Stimulated activated CD4-positive, alpha-beta T cell treated with anti-CD3 and anti-CD28 coated beads, Interleukin-1b, Interleukin-23, amount 100 ng/mL, for 1 hour (primary cell): Measurements from ENCODE around the gene POLE.

ENCODE experiments used
- DNase-seq, 2 donors: peaks; one replicate each; pipeline ENCODE4 v3.0.0-alpha.2; 2020; ENCODE audit warnings: low read depth in 2 of 2

POLE gene

GRCh38 chr12:132653567-132654290 lies 33.4 kb downstream of the POLE start:
- DNase-seq = no peak

DNA sequence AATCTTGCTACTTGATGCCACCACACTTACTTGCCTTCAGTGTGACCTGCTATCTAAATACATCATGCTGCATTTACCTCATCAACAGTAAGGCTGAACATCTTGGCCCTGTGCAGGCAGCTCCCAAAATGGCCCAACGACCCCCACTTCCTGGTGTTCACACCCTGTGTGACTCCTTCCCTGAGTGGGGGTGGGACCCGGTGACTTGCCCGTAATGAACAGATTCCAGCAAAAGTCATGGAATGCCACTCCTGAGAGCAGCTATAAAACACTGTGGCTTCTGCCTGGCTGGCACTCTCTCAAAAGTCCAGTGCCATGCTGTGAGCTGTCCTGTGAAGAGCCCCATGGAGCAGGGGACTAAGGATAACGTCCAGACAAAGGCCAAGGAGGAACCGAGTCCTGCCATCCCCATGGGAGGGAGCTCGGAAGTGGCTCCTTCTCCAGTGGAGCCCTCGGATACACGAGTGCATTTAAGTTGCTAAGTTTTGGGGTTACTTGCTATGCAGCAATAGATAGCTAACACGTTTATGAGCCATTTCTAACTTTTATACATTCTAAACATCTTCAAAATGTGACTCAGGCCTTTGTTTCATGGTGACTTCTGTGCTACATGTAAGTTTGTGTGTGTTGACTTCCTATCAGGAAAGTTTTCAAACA lies 35.6 kb downstream of the POLE start:
- DNase-seq = no peak

- no peak for DNase-seq
Observed at GRCh38 chr12:132649226-132649945, 37.8 kb downstream of the POLE start.

DNA sequence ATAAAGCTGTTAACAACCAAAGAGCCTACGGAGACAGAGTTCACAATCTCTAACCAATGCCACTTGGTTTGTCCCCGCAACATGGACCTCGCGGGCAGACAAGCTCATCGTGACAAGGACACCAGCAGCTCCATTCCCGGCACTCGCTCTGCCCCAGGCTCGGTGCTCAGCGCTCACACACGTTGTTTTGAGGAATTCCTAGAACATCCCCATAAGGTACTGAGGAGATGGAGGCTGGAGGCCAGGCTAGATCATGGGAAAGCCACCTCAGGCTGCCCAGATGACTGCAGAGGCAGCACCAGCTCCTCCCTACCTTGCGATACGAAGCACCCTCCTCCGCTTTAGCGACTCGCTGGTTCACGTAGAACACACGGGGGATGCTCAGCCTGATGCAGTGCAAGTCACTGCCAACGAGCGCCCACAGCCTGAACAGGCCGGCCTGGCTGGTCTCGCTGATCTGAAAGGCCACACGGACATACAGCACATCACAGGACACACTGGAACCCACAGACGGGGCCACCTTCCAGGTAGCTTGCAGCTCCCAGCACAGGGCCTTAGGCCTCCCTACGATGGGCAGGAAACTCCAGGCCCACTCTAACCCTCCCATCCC lies 38.4 kb downstream of the POLE start:
- no peak for DNase-seq

DNA sequence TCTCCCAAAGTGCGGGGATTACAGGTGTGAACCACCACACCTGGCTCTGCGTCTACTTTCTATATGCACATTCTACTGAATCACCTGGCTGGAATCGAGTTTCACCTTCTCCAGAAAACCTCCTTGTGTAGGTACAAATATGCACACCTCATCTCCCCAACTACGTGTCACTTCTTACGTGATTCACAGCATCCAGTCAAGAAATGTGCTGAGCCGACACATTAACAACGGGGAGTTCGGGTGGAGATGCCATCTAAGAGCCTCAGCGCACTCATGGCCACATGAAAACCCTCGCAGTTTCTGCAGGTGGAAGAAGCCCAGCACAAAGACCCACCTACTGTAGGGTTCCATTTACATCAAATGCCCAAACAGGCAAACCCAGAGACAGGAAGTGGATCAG lies 39.3 kb downstream of the POLE start:
- DNase-seq = no peak

- no peak for DNase-seq
Observed at GRCh38 chr12:132646850-132647249, 40.3 kb downstream of the POLE start.

DNA sequence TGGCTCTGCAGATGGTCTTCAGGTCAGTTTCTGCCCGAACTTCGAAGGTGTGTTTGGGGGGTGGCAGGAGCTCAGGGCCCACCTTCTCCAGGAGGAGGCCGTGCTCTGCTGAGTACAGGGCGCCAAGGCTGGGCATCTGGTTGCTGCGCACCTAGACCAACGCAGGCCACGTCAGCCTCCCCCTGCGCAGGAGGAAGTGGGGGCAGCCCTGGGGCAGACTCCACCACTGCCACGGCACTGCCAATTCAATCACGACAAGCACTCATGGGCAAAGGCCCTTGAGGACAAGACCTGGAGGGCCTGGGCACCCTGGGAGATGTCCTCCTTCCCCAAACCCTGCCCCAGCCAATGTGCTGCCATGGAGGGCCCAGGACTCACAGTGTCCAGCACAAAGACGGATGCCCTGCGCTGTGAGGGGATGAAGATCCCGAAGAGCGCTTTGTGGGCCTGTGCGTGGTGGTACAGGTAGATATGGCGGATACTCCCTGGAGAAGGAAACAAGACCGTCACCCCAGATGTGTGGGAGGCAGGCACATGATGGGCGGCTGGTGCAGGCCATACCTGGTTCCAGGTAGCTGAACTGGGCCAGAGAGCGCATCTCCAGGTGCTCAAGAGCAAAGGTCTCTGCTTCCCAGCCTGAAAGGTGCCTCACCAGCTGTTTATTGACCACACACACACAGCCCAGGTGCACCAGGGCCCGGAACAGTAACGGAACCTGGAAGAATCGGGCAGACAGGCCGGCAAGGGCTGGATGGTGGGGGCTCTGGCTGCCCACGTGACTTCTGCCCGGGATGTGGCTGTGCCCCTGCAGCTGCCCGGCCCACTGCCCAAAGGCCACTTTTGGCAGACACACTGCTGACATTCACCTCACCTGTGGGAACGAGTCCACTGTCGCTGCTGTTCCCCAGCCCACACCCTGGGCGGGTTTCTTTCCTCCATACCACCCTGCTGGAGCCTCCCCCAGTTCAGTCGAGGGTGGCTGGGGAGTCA lies 44.0 kb downstream of the POLE start:
- DNase-seq = no peak

- no peak for DNase-seq
Observed at GRCh38 chr12:132641811-132642650, 45.1 kb downstream of the POLE start.

- no peak for DNase-seq
Observed at GRCh38 chr12:132640936-132641335, 46.2 kb downstream of the POLE start.

DNA sequence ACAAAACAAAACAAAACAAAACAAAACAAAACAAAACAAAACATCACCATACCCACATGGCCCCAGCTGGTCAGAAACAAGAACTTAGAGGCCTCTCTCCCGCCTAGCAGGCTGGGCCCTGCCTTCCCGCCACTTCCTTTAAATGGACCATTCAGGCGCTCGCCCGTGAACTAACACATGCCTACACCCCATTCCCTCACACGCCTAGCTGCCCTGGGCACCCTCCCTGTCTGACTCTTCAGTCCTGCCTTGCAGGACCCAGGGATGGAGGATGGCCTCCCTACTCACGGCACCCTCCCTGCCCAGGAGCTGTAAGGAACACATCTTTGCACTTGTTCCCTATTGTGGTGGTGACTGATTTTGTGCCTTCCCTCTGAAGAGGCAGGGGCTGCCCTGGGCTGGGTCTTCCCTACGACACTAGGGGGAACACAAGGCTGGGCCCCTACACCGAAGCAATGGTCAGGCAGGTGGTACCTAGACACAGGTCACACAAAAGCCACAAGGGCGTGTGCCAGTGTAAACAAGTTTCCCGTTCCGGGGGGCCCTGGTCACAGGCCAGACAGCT lies 47.1 kb downstream of the POLE start:
- no peak for DNase-seq

DNA sequence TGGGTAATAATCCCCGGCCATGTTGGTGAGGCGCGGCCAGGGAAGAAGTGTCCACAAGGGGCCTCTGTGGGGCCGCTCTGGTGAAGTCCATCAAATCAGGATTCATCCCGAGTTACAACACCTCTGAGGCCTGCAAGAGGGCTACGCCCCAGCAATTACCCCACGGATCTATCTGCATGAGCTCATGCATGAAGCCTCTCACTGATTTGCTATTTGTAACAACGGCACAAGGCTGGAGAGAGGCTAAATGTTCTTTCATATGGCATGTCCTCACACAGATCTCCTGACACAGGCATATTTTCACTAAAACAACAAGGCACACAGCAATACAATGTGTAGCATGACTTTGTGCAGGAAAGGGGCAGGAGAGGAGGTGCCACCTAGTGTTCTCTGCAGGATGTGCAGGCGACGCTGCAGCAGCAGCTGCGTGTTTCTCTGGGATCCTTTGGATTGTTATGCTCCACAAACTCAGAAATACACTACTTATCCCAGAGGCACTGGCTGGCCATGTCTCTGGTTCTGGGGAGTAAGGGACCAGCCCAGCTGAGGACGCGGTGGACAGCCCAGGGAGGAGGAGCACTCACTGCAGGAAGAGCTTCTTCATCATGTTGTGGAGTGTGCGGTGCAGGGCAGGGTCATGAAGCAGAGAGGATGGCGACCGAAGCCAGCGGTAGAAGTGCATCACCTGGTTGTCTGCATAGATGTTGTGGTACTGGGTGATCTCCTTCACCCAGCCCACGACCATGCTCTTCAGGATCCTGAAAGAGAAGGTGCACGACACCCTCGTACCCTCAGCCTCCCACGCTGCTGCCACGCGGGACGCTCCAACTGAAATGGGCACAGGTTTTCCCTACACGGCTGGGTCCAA lies 48.4 kb downstream of the POLE start:
- no peak for DNase-seq

DNA sequence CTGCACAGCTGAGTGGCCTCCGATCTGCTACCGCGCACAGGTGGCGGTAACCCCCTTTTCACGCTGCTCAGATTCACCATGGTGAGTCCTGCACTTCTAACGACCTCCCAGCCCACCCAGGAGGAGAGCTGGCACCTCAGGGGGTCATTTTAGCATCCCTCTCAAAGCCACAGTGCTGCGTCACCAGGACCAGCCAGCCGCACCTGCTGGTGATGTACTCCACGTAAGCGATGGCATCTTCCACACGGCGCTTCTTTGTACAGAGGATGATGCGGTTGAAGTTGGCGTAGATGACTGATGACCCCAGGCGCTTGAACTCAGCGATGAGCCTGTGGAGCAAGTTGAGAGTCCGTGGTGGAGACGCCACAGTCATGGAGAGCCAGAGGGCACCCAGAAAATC lies 49.3 kb downstream of the POLE start:
- no peak for DNase-seq

DNA sequence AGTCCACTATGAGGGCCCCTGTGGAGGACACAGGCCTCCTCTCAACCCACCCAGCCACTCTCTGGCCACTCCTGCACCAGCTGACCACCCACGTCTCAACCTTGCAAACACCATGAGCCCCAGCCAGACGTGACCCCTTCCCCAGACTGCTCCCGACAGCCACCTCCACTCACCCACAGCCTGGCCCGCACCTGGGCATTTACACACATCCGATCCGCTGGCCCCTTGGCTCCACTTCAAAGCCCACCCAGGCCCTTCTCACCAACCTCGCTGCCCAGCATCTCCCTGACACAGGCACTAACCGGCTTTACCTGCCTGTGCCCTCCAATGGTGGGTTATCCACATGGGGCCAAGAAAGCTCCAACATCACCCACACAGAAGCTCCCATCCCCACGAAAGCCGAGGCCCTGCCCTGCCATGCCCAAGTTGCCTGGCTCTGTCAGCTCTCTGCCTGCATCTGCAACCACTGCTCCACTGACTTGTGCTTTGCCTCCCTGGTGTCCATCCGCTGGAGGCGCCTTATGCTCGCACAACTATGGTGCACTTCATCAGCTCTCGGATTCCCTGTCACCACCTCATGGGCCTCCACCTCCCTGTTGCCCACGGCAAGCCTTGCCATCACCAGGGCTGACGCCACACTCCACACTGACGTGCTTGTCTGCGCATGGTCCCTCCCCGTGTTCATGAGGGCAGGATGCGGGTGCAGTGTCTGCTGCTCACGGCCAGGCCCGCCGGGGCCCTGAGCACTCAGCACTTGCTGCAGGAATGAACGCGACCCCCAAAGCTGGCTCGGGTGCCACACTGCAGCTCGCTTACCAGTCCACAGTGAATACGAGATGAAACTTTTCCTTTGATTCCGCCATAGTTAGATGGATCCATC lies 51.8 kb downstream of the POLE start:
- no peak for DNase-seq

DNA sequence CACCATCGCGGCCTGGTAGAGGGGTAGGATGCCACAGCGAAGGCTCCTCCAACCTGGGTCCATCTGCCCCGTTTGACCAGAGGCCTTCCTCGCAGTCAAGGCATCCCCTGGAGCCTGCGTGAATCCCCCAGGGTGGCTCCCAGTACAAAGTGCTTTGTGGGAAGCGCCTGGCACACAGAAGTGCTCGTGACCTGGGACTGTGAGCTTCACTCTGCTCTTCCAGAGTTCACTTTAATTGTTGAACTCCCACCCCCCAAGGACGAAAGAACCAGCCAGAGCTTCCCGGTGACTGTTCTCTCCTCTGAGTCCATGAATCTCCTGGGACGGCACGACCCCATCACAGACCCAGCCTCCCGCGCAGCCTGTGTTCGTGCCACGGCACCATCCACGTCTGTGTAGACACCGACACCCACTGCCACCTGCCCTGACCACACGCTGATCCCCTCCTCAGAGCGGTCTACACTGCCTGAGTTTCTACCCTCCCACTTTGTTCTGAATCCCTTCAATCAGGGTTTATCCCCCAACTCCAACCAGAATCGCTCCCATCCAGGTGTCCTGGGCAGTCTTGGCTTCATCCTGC lies 52.6 kb downstream of the POLE start:
- DNase-seq = no peak

- no peak for DNase-seq
Observed at GRCh38 chr12:132633901-132634300, 53.2 kb downstream of the POLE start.

DNA sequence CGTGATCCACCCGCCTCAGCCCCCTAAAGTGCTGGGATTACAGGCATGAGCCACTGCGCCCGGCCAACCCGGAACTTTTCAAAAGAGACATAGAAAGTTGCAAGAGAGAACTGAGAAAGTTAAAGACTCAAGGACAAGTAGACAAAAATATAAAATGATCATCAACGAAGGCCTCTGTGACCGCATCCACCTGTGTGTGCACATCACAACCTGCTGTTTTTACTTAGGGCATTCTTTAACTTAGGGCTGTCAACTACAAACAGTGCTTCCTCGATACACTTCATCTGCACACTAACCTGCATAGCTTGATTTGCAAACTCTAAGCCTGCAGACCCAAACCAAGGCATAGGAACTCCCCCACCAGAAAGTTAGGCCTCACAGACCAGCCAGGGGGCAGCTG lies 53.7 kb downstream of the POLE start:
- DNase-seq = no peak

GRCh38 chr12:132632521-132633228 lies 54.5 kb downstream of the POLE start:
- DNase-seq = no peak
